HCT116 (cell line): Measurements from ENCODE around the gene SLC6A17. TPM values are rescaled to one million over a fixed set of nuclear protein-coding genes. Genes with fewer than 3 reads are reported as not detected.

ENCODE experiments used
- ATAC-seq: fragments of 200-7000 bp; cut with Tn5 transposase; 2 replicates; pipeline ENCODE4 v1.9.1; 2020; ENCODE audit warnings: mild to moderate bottlenecking, moderate library complexity
- BruUV-seq: library from RNA; stranded (reverse); fragments of 400-500 nt; replicated peaks from 2 replicates; lab custom pipeline; 2021; lab: Mats Ljungman, UMichigan
- CTCF ChIA-PET: fragments of 300-600 bp; sonication (Branson Sonifier 250); formaldehyde crosslinking; loops from one replicate; lab custom pipeline; 2021; ENCODE audit warnings: antibody characterized with exemption; lab: Charles Lee
- POLR2A ChIA-PET: fragments of 300-600, 350-600 bp; sonication (Branson Sonifier 250); formaldehyde crosslinking; loops from one replicate; lab custom pipeline; 2021; ENCODE audit warnings: antibody characterized with exemption; lab: Charles Lee
- RAD21 ChIA-PET, 2 experiments: fragments of 300-600 bp; sonication (Branson Sonifier 250); formaldehyde crosslinking; loops; one replicate each; lab custom pipeline; 2023; ENCODE audit warnings: low total read pairs in 2 of 2; ENCODE audit not compliant: uncharacterized antibody in 2 of 2, unreplicated experiment in 2 of 2, low non-redundant PET in 1 of 2; lab: Charles Lee
- DNase-seq: peaks from one replicate; pipeline ENCODE4 v3.0.0-alpha.2; 2010; ENCODE audit warnings: low read depth, low spot score
- H2AFZ ChIP-seq: fragments of 200-600 bp; shearing (Covaris generic), sonication (generic); 2 replicates; pipeline ENCODE4 v1.6.1; 2017; ENCODE audit warnings: low read depth, mixed run types, mixed read lengths, antibody characterized with exemption, low read length; ENCODE audit not compliant: poor library complexity, severe bottlenecking
- H3K27ac ChIP-seq: 2 replicates; pipeline ENCODE4 v1.5.1; 2012; ENCODE audit warnings: low read depth, low read length
- H3K27me3 ChIP-seq: fragments of 200-600 bp; sonication (generic); 2 replicates; pipeline ENCODE4 v1.6.1; 2016; ENCODE audit warnings: mixed run types, low read length, mixed read lengths; ENCODE audit not compliant: insufficient read depth
- H3K36me3 ChIP-seq, 2 experiments: fragments of 200-500 bp in 1 of 2; fragments of 200-600 bp in 1 of 2; sonication (Bioruptor generic) in 1 of 2; sonication (generic) in 1 of 2; 2 replicates each; pipeline versions ENCODE4 v1.5.1 to v1.6.1; 2014 to 2016; ENCODE audit warnings: low read length in 2 of 2, inconsistent platforms in 1 of 2, mixed read lengths in 1 of 2, mixed run types in 1 of 2; ENCODE audit not compliant: insufficient read depth in 2 of 2, control insufficient read depth in 1 of 2
- H3K4me1 ChIP-seq, 2 experiments: fragments of 200-600 bp in 1 of 2; sonication (generic) in 1 of 2; 2 replicates each; pipeline versions ENCODE4 v1.5.1 to v1.6.1; 2012 to 2017; ENCODE audit warnings: low read length in 2 of 2, inconsistent platforms in 1 of 2, mild to moderate bottlenecking in 1 of 2, mixed read lengths in 1 of 2, mixed run types in 1 of 2, moderate library complexity in 1 of 2; ENCODE audit not compliant: insufficient read depth in 2 of 2, control insufficient read depth in 1 of 2
- H3K4me2 ChIP-seq: fragments of 200-600 bp; sonication (generic); 2 replicates; pipeline ENCODE4 v1.6.1; 2017; ENCODE audit warnings: mixed run types, low read length, mixed read lengths
- H3K4me3 ChIP-seq, 2 experiments: fragments of 200-600 bp in 1 of 2; sonication (generic) in 1 of 2; replicated peaks in 1 of 2; 2 replicates each; pipeline ENCODE4 v1.5.1; 2011 to 2016; ENCODE audit warnings: low read length in 2 of 2, control low read depth in 1 of 2, low read depth in 1 of 2, mild to moderate bottlenecking in 1 of 2, mixed read lengths in 1 of 2, mixed run types in 1 of 2
- H3K79me2 ChIP-seq: fragments of 200-600 bp; sonication (generic); 2 replicates; pipeline ENCODE4 v1.6.1; 2017; ENCODE audit warnings: mild to moderate bottlenecking, mixed run types, low read length, moderate library complexity, mixed read lengths; ENCODE audit not compliant: insufficient read depth
- H3K9ac ChIP-seq: fragments of 200-600 bp; sonication (generic); 2 replicates; pipeline ENCODE4 v1.6.1; 2016; ENCODE audit warnings: low read length, mixed read lengths
- H3K9me2 ChIP-seq: fragments of 200-600 bp; sonication (generic), shearing (Covaris generic); 2 replicates; pipeline ENCODE4 v1.6.1; 2017; ENCODE audit warnings: mixed run types, mild to moderate bottlenecking, moderate library complexity; ENCODE audit not compliant: insufficient read depth
- H3K9me3 ChIP-seq, 2 experiments: fragments of 200-500 bp in 1 of 2; fragments of 200-600 bp in 1 of 2; sonication (Bioruptor generic) in 1 of 2; sonication (generic) in 1 of 2; 2 replicates each; pipeline ENCODE4 v1.6.1; 2014 to 2017; ENCODE audit warnings: low read length in 2 of 2, mixed read lengths in 2 of 2, inconsistent platforms in 1 of 2, low read depth in 1 of 2, mild to moderate bottlenecking in 1 of 2, mixed run types in 1 of 2, moderate library complexity in 1 of 2; ENCODE audit not compliant: control insufficient read depth in 1 of 2, insufficient read depth in 1 of 2
- H4K20me1 ChIP-seq: fragments of 200-600 bp; sonication (generic), shearing (Covaris generic); 2 replicates; pipeline ENCODE4 v1.6.1; 2017; ENCODE audit warnings: mixed run types, mild to moderate bottlenecking, moderate library complexity; ENCODE audit not compliant: insufficient read depth
- CBX3 ChIP-seq: IDR thresholded peaks from 2 replicates; pipeline ENCODE4 v1.6.1; 2012; ENCODE audit warnings: low read depth
- EZH2 ChIP-seq: fragments of 200-600 bp; sonication (generic); IDR thresholded peaks from 2 replicates; pipeline ENCODE4 v1.6.1; 2017; ENCODE audit warnings: antibody characterized with exemption, mixed run types
- EZH2phosphoT487 ChIP-seq: fragments of 200-600 bp; IDR thresholded peaks from 2 replicates; pipeline ENCODE4 v1.6.1; 2018; ENCODE audit warnings: antibody characterized with exemption, borderline replicate concordance
- FOSL1 ChIP-seq: IDR thresholded peaks from 2 replicates; pipeline ENCODE4 v1.6.1; 2012; ENCODE audit warnings: low read depth
- POLR2A ChIP-seq: IDR thresholded peaks from 2 replicates; pipeline ENCODE4 v1.7.0; 2011; ENCODE audit warnings: borderline replicate concordance; ENCODE audit not compliant: insufficient read depth, insufficient read length; ENCODE audit errors: extremely low read depth
- SIN3A ChIP-seq: IDR thresholded peaks from 2 replicates; pipeline ENCODE4 v1.6.1; 2012; ENCODE audit warnings: low read depth
- SP1 ChIP-seq: IDR thresholded peaks from 2 replicates; pipeline ENCODE4 v1.6.1; 2012; ENCODE audit warnings: low read depth
- SRF ChIP-seq: IDR thresholded peaks from 2 replicates; pipeline ENCODE4 v1.6.1; 2012; ENCODE audit warnings: low read depth
- YY1 ChIP-seq: IDR thresholded peaks from 2 replicates; pipeline ENCODE4 v1.6.1; 2011; ENCODE audit warnings: low read length, low read depth, moderate library complexity, mild to moderate bottlenecking; ENCODE audit not compliant: insufficient replicate concordance; ENCODE audit errors: extremely low read depth
- ZFX ChIP-seq: fragments of 450-650 bp; IDR thresholded peaks from 2 replicates; pipeline ENCODE4 v1.6.1; 2017
- intact Hi-C: fragments of 100-400 bp; cut with micrococcal nuclease; formaldehyde crosslinking; loops from 2 replicates; pipeline ENCODE4 v1.10.0; 2022
- total RNA-seq: library from RNA; stranded (reverse); gene quantifications from one replicate; pipeline ENCODE4 v1.2.1, GENCODE V29; 2021; ENCODE audit not compliant: unreplicated experiment
- TF ChIP-seq, protein P1 (sequence below): IDR thresholded peaks from 2 replicates; pipeline ENCODE4 v1.6.1; 2012
- TF ChIP-seq, protein P2 (sequence below), 3 experiments: fragments of 200-600 bp in 1 of 3; sonication (generic) in 1 of 3; IDR thresholded peaks in 2 of 3; conservative IDR thresholded peaks in 1 of 3; 2 replicates each; pipeline ENCODE4 v1.5.1; 2012 to 2017; ENCODE audit warnings: low read depth in 2 of 3, low read length in 2 of 3, antibody characterized with exemption in 1 of 3, borderline replicate concordance in 1 of 3, control low read depth in 1 of 3, mild to moderate bottlenecking in 1 of 3, mixed read lengths in 1 of 3, mixed run types in 1 of 3, moderate library complexity in 1 of 3; ENCODE audit not compliant: insufficient read depth in 1 of 3
- TF ChIP-seq, protein P3 (sequence below): IDR thresholded peaks from 2 replicates; pipeline ENCODE4 v1.6.1; 2012; ENCODE audit warnings: low read depth

The SLC6A17 gene
- total RNA-seq, 1 experiment from 2014 or later: 10.5 TPM

DNA sequence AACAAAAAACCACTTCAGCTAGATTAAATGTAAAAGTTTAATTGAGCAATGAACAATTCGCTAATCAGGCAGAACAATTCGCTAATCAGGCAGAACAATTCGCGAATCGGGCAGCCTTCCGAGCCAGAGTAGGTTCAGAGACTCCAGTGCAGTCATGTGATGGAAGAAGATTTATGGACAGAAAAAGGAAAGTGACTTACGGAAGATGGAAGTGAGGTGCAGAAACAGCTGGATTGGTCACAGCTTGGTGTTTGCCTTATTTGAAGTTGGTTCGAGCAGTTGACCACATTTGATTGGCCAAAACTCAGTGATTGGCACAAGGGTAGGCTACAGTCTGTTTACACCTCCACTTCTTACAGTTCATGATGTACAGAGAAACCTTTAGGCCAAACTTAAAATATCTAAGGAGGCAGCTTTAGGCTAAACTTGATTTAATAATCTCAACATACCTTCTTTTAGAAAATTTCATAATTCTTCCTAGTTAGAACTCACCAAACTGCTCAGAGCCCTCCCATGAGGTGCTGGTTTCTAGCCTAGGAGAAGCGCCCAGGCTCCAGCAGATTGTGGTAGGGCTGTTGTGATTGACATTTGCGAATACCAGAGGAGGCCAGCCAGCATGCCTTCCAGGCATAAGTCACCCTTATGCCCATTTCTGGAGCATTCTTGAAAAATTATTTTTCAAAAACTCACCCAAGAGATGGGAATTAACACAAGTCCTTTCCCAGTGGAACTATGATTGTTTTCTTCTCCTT is 37.0 kb downstream of the SLC6A17 start:
- no peaks in the 10 kb centered on the region for H3K4me1 ChIP-seq
- H3K9me2 ChIP-seq: no peaks in the 10 kb centered on the region
- TF ChIP-seq CBX3: no peak
- no peak for TF ChIP-seq SIN3A
- no peak for TF ChIP-seq YY1
- TF ChIP-seq, protein P1, sequence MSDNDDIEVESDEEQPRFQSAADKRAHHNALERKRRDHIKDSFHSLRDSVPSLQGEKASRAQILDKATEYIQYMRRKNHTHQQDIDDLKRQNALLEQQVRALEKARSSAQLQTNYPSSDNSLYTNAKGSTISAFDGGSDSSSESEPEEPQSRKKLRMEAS: no peak
- no peak for TF ChIP-seq EZH2phosphoT487
- intact Hi-C loops: no loop called here
- ChIA-PET CTCF (interaction anchor here (2.3 kb wide), 1 partner anchor 10 kb away, joined by 8 read pairs; no protein-coding TSS in a partner anchor), RAD21 (no interaction called here), POLR2A (no interaction called here)
- H3K27me3 ChIP-seq: no peaks in the 10 kb centered on the region
- DNase-seq (no peak), ATAC-seq (no peak)
- H3K36me3 ChIP-seq: no peaks in the 10 kb centered on the region
- H3K9me3 ChIP-seq: no peaks in the 10 kb centered on the region
- no peak overlapping the region for H2AFZ ChIP-seq
- H3K9ac ChIP-seq: no peak overlapping the region
- H3K4me2 ChIP-seq: no peak overlapping the region
- BruUV-seq: no TSS peak
- no peak overlapping the region for H3K27ac ChIP-seq
- H3K4me3 ChIP-seq: no peak overlapping the region
- no peaks in the 10 kb centered on the region for H4K20me1 ChIP-seq
- no peaks in the 10 kb centered on the region for H3K79me2 ChIP-seq

DNA sequence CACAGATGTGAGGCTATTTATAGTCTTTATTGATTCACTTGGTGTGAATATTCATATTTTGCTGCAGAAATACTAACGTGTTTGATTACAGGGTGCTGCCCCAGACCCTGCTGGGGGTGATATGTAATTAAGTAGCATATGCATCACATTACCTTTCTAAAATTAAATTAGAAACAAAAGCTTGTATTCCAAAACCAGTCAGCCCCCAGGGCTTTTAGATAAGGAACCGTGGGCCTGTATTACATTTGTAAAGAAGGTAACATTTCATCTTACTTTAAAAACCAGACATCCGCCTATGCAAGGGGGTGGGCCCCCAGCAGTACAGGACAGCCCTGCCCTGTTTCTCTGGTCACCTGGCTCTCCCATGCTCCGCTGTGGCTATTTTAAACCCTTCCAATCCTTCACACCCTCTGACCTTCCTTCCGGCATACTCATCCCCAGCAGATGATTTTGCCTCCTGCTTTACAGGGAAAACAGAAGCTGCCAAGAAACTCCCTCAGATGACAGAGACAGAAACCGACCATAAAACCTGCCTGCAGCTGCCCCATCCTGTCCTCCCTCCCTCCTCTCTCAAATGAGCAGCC is 37.8 kb downstream of the SLC6A17 start:
- Histone ChIP-seq H3K79me2 (no peaks in the 10 kb centered on the region), H3K4me2 (no peak overlapping the region), H3K9me2 (no peaks in the 10 kb centered on the region), H3K4me1 (no peaks in the 10 kb centered on the region), H3K4me3 (no peak overlapping the region), H3K27me3 (no peaks in the 10 kb centered on the region), H2AFZ (no peak overlapping the region), H3K9me3 (no peaks in the 10 kb centered on the region), H3K9ac (no peak overlapping the region), H3K36me3 (no peaks in the 10 kb centered on the region), H3K27ac (no peak overlapping the region), H4K20me1 (no peaks in the 10 kb centered on the region)
- BruUV-seq: no TSS peak
- intact Hi-C loops: no loop called here
- DNase-seq (no peak), ATAC-seq (no peak)
- ChIA-PET POLR2A (no interaction called here), RAD21 (no interaction called here), CTCF (no interaction called here)
- TF ChIP-seq ZFX: no peak
- TF ChIP-seq, protein P2, sequence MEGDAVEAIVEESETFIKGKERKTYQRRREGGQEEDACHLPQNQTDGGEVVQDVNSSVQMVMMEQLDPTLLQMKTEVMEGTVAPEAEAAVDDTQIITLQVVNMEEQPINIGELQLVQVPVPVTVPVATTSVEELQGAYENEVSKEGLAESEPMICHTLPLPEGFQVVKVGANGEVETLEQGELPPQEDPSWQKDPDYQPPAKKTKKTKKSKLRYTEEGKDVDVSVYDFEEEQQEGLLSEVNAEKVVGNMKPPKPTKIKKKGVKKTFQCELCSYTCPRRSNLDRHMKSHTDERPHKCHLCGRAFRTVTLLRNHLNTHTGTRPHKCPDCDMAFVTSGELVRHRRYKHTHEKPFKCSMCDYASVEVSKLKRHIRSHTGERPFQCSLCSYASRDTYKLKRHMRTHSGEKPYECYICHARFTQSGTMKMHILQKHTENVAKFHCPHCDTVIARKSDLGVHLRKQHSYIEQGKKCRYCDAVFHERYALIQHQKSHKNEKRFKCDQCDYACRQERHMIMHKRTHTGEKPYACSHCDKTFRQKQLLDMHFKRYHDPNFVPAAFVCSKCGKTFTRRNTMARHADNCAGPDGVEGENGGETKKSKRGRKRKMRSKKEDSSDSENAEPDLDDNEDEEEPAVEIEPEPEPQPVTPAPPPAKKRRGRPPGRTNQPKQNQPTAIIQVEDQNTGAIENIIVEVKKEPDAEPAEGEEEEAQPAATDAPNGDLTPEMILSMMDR (IDR thresholded peaks at IDR 0.05 in 2 of 3, conservative IDR thresholded peaks at IDR 0.05 in 1 of 3; ENCODE audit: borderline replicate concordance in 1 of 3, insufficient read depth in 1 of 3, low read depth in 2 of 3, low read length in 2 of 3): no peak
- TF ChIP-seq, protein P3, sequence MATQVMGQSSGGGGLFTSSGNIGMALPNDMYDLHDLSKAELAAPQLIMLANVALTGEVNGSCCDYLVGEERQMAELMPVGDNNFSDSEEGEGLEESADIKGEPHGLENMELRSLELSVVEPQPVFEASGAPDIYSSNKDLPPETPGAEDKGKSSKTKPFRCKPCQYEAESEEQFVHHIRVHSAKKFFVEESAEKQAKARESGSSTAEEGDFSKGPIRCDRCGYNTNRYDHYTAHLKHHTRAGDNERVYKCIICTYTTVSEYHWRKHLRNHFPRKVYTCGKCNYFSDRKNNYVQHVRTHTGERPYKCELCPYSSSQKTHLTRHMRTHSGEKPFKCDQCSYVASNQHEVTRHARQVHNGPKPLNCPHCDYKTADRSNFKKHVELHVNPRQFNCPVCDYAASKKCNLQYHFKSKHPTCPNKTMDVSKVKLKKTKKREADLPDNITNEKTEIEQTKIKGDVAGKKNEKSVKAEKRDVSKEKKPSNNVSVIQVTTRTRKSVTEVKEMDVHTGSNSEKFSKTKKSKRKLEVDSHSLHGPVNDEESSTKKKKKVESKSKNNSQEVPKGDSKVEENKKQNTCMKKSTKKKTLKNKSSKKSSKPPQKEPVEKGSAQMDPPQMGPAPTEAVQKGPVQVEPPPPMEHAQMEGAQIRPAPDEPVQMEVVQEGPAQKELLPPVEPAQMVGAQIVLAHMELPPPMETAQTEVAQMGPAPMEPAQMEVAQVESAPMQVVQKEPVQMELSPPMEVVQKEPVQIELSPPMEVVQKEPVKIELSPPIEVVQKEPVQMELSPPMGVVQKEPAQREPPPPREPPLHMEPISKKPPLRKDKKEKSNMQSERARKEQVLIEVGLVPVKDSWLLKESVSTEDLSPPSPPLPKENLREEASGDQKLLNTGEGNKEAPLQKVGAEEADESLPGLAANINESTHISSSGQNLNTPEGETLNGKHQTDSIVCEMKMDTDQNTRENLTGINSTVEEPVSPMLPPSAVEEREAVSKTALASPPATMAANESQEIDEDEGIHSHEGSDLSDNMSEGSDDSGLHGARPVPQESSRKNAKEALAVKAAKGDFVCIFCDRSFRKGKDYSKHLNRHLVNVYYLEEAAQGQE: no peak
- no peak for TF ChIP-seq FOSL1
- no peak for TF ChIP-seq POLR2A
- TF ChIP-seq EZH2: no peak
- no peak for TF ChIP-seq SP1
- TF ChIP-seq SRF: no peak
- TF ChIP-seq, protein P1: no peak
